NB4 (cell line): ENCODE results near the gene PPFIA1.

ENCODE experiments used
- DNase-seq: peaks from one replicate; pipeline ENCODE4 v3.0.0; 2010; ENCODE audit warnings: low read depth
- H3K4me3 ChIP-seq: one replicate; pipeline ENCODE4 v1.5.1; 2011; ENCODE audit warnings: mild to moderate bottlenecking, low read depth, low read length, moderate library complexity
- CTCF ChIP-seq: IDR thresholded peaks from one replicate; pipeline ENCODE4 v1.5.1; 2012; ENCODE audit warnings: low read depth, low read length
- MAX ChIP-seq: IDR thresholded peaks from 2 replicates; pipeline ENCODE4 v1.6.1; 2011; ENCODE audit warnings: low read depth, low read length
- MYC ChIP-seq: IDR thresholded peaks from 2 replicates; pipeline ENCODE4 v1.6.1; 2011; ENCODE audit warnings: low read depth, low read length
- POLR2A ChIP-seq: IDR thresholded peaks from 2 replicates; pipeline ENCODE4 v1.6.1; 2011; ENCODE audit warnings: mild to moderate bottlenecking; ENCODE audit not compliant: insufficient read length; ENCODE audit errors: extremely low read depth

The PPFIA1 gene

DNA sequence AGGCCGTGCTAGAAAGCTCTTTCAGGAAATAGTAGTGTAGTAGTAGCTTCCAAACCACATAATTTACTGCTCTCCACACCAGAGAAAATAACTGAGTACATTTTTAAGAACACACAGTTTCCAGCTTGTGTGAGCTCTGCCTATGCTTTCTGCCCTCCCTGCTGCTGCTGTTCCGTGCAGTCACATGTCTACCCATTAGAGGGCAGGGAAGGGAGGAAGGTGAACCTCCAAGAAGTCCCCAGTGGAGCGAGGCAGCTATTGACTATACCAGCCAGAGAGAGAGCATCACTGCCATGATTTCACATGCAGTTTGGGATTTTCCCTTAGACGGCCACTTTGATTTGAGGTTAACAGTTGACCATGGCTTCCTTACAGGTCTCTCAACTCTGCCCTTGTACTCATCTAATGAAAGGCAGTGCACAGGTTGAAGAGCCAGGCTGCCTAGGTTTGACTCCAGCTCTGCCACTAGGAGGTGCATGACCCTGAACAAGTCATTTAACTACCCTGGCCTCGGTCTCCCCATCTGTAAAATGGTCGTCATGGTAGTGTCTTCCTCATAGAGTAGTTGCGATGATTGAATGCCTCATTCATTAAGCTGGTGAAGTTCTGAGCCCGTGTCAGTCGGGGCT, 108.1 kb downstream of the PPFIA1 start:
- TF ChIP-seq CTCF (no peak), MAX (no peak), MYC (no peak), POLR2A (no peak)
- peak; percentile 27 for DNase-seq

DNA sequence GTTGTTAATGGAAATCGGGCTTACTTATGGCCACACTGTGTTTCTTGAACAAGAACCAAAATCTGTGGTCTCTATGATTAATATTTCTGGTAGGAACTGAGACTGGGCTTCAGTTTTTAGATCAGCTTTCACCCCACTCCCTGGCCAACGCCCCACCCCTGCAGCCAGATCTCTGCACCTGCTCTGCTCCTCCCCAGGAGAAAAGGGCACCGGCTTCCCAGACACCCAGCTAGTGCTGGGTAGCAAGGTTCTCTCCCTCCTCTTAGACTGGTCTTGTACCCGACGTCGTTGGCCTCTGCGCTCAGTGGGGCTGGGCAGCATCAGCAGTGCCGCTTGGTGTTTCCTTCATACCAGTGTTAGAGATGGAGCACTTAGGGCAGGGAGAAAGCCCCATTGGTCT, 110.9 kb downstream of the PPFIA1 start:
- no peak overlapping the region for H3K4me3 ChIP-seq
- no peak for DNase-seq
- no peak for TF ChIP-seq POLR2A
- no peak for TF ChIP-seq MAX
- TF ChIP-seq CTCF, result no peak
- TF ChIP-seq MYC, result no peak

More for the DNA sequence above, 108.1 kb downstream of the PPFIA1 start:
- H3K4me3 ChIP-seq, result no peak overlapping the region

DNA sequence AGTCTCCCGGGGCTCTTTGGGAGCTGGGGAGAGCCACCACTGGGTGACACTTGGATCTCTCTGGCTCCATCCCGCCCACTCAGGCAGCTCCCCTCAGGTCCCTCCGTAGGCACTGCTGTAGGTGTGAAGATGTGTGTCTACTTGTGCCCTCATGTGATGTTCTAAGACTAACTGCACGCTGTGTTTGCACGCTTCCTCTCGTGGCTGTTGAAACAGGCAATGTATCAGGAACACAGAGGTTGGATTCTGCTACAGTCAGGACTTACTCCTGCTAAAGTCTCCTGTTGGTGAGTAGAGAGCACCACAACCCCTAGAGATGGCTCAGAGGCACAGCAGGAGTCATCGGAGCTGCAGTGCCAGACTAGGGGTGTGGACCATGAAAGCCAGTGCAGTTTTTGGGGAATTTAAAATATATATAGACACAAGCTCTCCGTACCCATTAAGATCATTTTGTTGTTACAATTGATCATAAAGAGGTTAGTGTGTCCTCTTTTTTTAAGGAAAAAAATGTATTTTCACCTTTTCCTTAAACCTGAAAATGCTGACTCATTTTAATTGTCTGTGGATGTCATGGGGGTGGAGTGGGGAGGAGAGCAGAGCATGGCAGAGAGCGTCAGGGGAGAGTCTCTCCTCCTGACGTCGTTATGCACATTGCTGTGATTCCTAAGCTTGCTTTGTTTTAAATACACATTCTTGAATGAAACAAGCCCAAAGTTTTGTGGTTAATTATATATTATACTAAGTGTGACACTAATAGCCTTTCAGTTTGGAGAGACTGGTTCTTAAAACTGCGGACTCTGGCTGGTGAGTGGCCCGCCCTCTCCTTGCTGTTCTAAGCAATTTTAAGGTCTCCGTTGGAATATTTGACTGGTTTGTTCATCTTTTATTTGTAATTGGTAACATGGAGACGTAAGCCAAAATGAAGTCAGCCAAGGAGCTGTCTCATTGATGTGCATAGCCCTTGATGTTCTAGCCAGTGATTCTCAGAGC, 111.7 kb downstream of the PPFIA1 start:
- no peak overlapping the region for H3K4me3 ChIP-seq
- DNase-seq, result no peak
- no peak for TF ChIP-seq POLR2A
- TF ChIP-seq MAX, result no peak
- no peak for TF ChIP-seq CTCF
- no peak for TF ChIP-seq MYC

DNA sequence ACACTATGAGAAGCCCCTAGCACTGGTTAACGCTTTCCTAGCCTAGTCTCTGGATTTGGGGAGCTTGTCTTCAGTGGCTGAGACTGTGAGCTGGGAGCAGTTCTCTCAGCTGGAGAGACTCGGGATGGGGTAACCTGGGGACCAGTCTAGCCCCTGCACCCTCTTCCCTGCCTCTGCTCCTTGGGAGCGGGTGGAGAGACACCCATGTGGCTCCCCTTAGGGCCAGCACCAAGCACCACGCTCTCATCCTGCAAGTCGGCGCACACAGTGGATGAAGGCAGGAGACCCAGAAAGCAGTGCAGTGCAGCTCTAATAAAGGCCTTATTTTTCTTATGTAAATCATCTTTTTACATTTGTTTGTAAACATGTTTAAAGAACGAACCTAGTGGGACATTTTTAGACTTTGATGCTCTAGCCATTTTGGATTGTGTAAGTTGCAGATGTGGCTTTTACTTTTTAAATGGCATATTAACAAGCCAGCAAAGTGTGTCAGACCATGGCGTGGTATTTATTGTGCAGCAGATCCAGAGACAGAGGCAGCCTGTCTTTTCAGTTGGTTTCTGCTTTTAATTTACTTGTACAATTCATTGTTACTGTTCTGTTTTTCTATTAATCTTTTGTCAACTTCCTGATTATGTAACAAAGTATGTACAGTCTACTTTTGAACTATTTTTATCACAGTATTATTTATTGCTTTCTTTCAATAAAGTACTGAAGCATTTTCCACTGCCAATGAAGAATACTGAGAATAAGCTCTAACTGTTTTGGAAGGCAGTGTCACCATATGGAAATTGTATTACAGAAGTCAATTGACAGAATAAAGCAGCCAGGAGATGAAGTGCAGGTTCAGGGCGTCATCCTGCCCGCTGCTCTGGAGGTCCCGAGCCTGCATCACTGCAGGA, 113.4 kb downstream of the PPFIA1 start:
- DNase-seq, result no peak
- no peak overlapping the region for H3K4me3 ChIP-seq
- TF ChIP-seq MYC, result no peak

DNA sequence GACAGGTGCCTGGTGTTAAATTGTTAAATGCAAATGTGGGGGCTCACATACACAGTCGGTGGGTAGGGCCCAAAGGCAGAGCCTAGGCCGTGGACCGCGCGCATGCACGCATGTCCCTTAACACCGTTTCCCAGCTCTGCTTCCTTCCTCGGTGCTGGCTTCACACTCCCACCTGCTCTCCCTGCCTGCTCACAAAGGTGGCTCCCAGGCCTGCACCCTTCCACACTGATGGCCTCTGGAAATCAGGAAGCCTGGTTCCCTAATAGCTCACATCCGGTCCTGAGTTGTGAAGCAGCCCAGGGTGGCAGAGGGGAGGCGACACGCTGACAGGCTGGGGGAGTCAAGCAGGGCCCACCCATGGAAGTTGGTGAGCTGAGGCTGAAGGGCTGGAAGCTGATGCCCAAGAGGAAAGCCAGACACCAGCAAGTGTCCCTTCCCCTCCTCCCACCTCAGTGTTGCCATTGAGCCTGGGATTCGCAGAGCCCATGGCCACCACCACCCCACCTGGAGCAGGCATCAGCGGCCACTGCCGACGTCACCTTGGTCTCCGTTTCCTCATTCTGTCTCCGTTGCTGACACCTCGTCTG, 114.2 kb downstream of the PPFIA1 start:
- no peak for TF ChIP-seq CTCF
- no peak for DNase-seq

More for the DNA sequence above, 114.2 kb downstream of the PPFIA1 start:
- H3K4me3 ChIP-seq, result no peak overlapping the region
